Thymus (tissue), 11 donors: ENCODE data around the gene RBM47. TPM values are rescaled to one million over a fixed set of nuclear protein-coding genes. Genes with fewer than 3 reads are reported as not detected.
"Not testable (repeated sequence)": the region's sequence is repeated elsewhere in the genome, so short reads cannot be mapped to it uniquely, and the experiment has no call there.

Source experiments
- DNase-seq, 9 donors: peaks; one replicate each; pipeline ENCODE4 v3.0.0-alpha.2; 2013; ENCODE audit warnings: low spot score in 9 of 9, low read depth in 6 of 9, missing footprints in 1 of 9
- H3K27ac ChIP-seq, 2 donors: one replicate each; pipeline ENCODE4 v1.5.1; 2013; ENCODE audit warnings: control low read depth in 1 of 2, low read depth in 1 of 2, low read length in 1 of 2, mild to moderate bottlenecking in 1 of 2, moderate library complexity in 1 of 2
- H3K27me3 ChIP-seq, 2 donors: one replicate each; pipeline ENCODE4 v1.5.1; 2013; ENCODE audit warnings: low read length in 1 of 2; ENCODE audit not compliant: control insufficient read depth in 2 of 2, insufficient read depth in 1 of 2
- H3K36me3 ChIP-seq, 2 donors: one replicate each; pipeline ENCODE4 v1.5.1; 2013; ENCODE audit warnings: low read length in 1 of 2, mild to moderate bottlenecking in 1 of 2, moderate library complexity in 1 of 2; ENCODE audit not compliant: control insufficient read depth in 2 of 2, insufficient read depth in 2 of 2
- H3K4me1 ChIP-seq, 2 donors: one replicate each; pipeline ENCODE4 v1.5.1; 2013; ENCODE audit warnings: low read length in 2 of 2; ENCODE audit not compliant: control insufficient read depth in 2 of 2, insufficient read depth in 2 of 2
- H3K4me3 ChIP-seq, 2 donors: one replicate each; pipeline ENCODE4 v1.5.1; 2013; ENCODE audit warnings: low read length in 2 of 2, control low read depth in 1 of 2, mild to moderate bottlenecking in 1 of 2
- H3K9me3 ChIP-seq, 2 donors: one replicate each; pipeline ENCODE4 v1.5.1; 2013; ENCODE audit warnings: low read length in 1 of 2, mild to moderate bottlenecking in 1 of 2; ENCODE audit not compliant: control insufficient read depth in 2 of 2, insufficient read depth in 1 of 2
- WGBS: extraction: QIAGEN DNeasy Blood & Tissue Kit; methylation state at CpG from one replicate; pipeline ENCODE4 v1.1.7; 2013; 5-methylcytosine and 5-hydroxymethylcytosine counted together
- polyA plus RNA-seq: library from polyadenylated mRNA; stranded (reverse); fragments of 200-250 nt; gene quantifications from one replicate; pipeline ENCODE4 v1.2.3, GENCODE V29; 2013
- total RNA-seq: library from RNA; stranded (reverse); fragments of 120-200 nt; gene quantifications from one replicate; pipeline ENCODE4 v1.2.4, GENCODE V29; 2013
- donor health status: healthy.

Gene RBM47
- total and polyA plus RNA-seq, 2 donors, result 7.9 to 13.1 TPM

- H3K27ac ChIP-seq, DNase-seq, H3K9me3 ChIP-seq, H3K36me3 ChIP-seq: not testable (repeated sequence)
- Histone ChIP-seq H3K4me1 (peaks cover 6 to 16% of the 10 kb centered on the region in 2 donors), H3K4me3 (peak overlapping the region in 1 of 2 donors; percentile 4), H3K27me3 (peaks cover 9 to 42% of the 10 kb centered on the region in 2 donors)
- 90% methylated on average over 6 of the region's 6 CpGs for WGBS
Observed at GRCh38 chr4:40628407-40628806, 1.3 kb downstream of the RBM47 start.

- Histone ChIP-seq H3K27me3 (peaks cover 9 to 42% of the 10 kb centered on the region in 2 donors), H3K27ac (no peak overlapping the region), H3K9me3 (peaks cover 0 to 4% of the 10 kb centered on the region in 2 donors), H3K4me1 (peaks cover 6 to 16% of the 10 kb centered on the region in 2 donors), H3K36me3 (no peaks in the 10 kb centered on the region), H3K4me3 (no peak overlapping the region)
- DNase-seq, result no peak
- WGBS, result 96% methylated on average over 1 of the region's 1 CpG
Observed at GRCh38 chr4:40627540-40627939, 2.1 kb downstream of the RBM47 start.

GRCh38 chr4:40626183-40626990 is 3.3 kb downstream of the RBM47 start:
- Histone ChIP-seq H3K27me3 (peaks cover 9 to 37% of the 10 kb centered on the region in 2 donors), H3K9me3 (peaks cover 0 to 4% of the 10 kb centered on the region in 2 donors), H3K4me3 (no peak overlapping the region), H3K27ac (no peak overlapping the region), H3K4me1 (peaks cover 6 to 19% of the 10 kb centered on the region in 2 donors), H3K36me3 (no peaks in the 10 kb centered on the region)
- DNase-seq, result no peak
- 87% methylated on average over 10 of the region's 10 CpGs for WGBS

GRCh38 chr4:40623707-40624106 is 6.0 kb downstream of the RBM47 start:
- WGBS, result 98% methylated on average over 7 of the region's 7 CpGs
- no peaks in the 10 kb centered on the region for H3K36me3 ChIP-seq
- no peak overlapping the region for H3K27ac ChIP-seq
- no peak for DNase-seq
- no peak overlapping the region for H3K4me3 ChIP-seq
- no peaks in the 10 kb centered on the region for H3K9me3 ChIP-seq
- peaks cover 0 to 10% of the 10 kb centered on the region in 2 donors for H3K27me3 ChIP-seq
- peaks cover 0 to 5% of the 10 kb centered on the region in 2 donors for H3K4me1 ChIP-seq

- WGBS, result 95% methylated on average over 6 of the region's 6 CpGs
- Histone ChIP-seq H3K27ac (no peak overlapping the region), H3K4me1 (peaks cover 0 to 5% of the 10 kb centered on the region in 2 donors)
Observed at GRCh38 chr4:40622913-40623312, 6.8 kb downstream of the RBM47 start.

GRCh38 chr4:40621592-40622512 is 7.8 kb downstream of the RBM47 start:
- WGBS, result 46% methylated on average over 13 of the region's 13 CpGs
- Histone ChIP-seq H3K27ac (no peak overlapping the region), H3K4me3 (no peak overlapping the region), H3K4me1 (peaks cover 0 to 5% of the 10 kb centered on the region in 2 donors), H3K36me3 (no peaks in the 10 kb centered on the region), H3K9me3 (no peaks in the 10 kb centered on the region), H3K27me3 (no peaks in the 10 kb centered on the region)
- DNase-seq, result peak in 1 of 9 donors; percentile 55

More at GRCh38 chr4:40622913-40623312, 6.8 kb downstream of the RBM47 start:
- peaks cover 0 to 3% of the 10 kb centered on the region in 2 donors for H3K27me3 ChIP-seq
- H3K36me3 ChIP-seq, result no peaks in the 10 kb centered on the region
- no peaks in the 10 kb centered on the region for H3K9me3 ChIP-seq
- no peak overlapping the region for H3K4me3 ChIP-seq
- no peak for DNase-seq

- Histone ChIP-seq H3K9me3 (no peaks in the 10 kb centered on the region), H3K4me1 (peaks cover 0 to 5% of the 10 kb centered on the region in 2 donors), H3K27me3 (no peaks in the 10 kb centered on the region), H3K36me3 (no peaks in the 10 kb centered on the region), H3K4me3 (no peak overlapping the region), H3K27ac (peak overlapping the region; percentile 33 to 44)
- no peak for DNase-seq
- 70% methylated on average over 4 of the region's 4 CpGs for WGBS
Observed at GRCh38 chr4:40621229-40621591, 8.5 kb downstream of the RBM47 start.

GRCh38 chr4:40619600-40619999 is 10.1 kb downstream of the RBM47 start:
- H3K9me3 ChIP-seq, result no peaks in the 10 kb centered on the region
- no peak overlapping the region for H3K4me3 ChIP-seq
- H3K27me3 ChIP-seq, result no peaks in the 10 kb centered on the region
- no peak for DNase-seq
- H3K36me3 ChIP-seq, result no peaks in the 10 kb centered on the region
- peaks cover under 1 to 10% of the 10 kb centered on the region in 2 donors for H3K4me1 ChIP-seq
- WGBS, result 94% methylated on average over 11 of the region's 11 CpGs
- H3K27ac ChIP-seq, result no peak overlapping the region

- peaks cover 7 to 21% of the 10 kb centered on the region in 2 donors for H3K4me1 ChIP-seq
- H3K9me3 ChIP-seq, result no peaks in the 10 kb centered on the region
- H3K4me3 ChIP-seq, result no peak overlapping the region
- 95% methylated on average over 2 of the region's 2 CpGs for WGBS
- no peaks in the 10 kb centered on the region for H3K27me3 ChIP-seq
- no peak for DNase-seq
- no peaks in the 10 kb centered on the region for H3K36me3 ChIP-seq
- no peak overlapping the region for H3K27ac ChIP-seq
Observed at GRCh38 chr4:40617872-40618271, 11.8 kb downstream of the RBM47 start.
